Stimulated activated CD8-positive, alpha-beta memory T cell treated with anti-CD3 and anti-CD28 coated beads, Interleukin-7, amount 100 ng/mL, for 24 hours (primary cell): ENCODE data around the gene MS4A18.

Source experiments
- DNase-seq: peaks from one replicate; pipeline ENCODE4 v3.0.0-alpha.2; 2020; ENCODE audit warnings: low read depth

The MS4A18 gene

DNA sequence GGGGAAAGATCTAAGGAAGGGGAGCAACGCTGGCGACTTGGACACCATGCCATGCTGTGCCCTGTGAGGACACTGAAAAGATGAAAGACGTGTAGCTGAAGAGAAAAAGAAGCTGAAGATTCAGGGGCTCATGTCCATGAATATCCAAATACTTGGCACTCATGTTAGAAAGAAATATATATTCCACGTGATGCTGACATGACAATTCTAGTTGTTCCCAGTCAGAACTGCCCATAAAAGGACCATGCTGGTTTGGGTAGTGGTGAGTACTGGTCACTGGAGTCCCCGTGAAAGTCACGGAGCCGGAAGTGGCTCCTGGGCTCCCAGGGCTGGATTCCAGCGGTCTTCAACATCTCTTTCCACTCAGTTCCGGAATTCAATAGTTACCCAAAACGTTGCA is 42.0 kb downstream of the MS4A18 start:
- DNase-seq: no peak

- DNase-seq: no peak
Observed at GRCh38 chr11:60767388-60767811, 42.9 kb downstream of the MS4A18 start.

DNA sequence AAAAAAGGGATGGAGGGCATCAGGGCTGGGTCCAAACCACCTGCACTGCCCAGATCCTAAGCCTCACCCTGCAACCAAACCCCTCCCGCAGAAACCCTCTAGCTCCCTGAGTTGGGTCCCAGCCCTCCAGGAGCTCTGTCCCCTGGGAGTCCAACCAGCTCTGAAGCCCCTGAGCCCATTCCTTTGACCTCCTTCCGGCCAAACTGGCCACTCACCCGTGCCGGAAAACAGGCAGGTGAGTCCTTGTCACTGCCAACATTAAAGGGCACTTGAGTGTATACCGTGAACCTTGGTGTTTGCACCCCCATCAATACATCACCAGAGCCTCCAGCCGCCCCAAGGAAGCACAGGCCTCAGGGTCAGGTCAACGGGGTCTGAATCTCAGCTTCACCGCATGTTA is 43.7 kb downstream of the MS4A18 start:
- DNase-seq: no peak

- no peak for DNase-seq
Observed at GRCh38 chr11:60769273-60769672, 44.8 kb downstream of the MS4A18 start.

DNA sequence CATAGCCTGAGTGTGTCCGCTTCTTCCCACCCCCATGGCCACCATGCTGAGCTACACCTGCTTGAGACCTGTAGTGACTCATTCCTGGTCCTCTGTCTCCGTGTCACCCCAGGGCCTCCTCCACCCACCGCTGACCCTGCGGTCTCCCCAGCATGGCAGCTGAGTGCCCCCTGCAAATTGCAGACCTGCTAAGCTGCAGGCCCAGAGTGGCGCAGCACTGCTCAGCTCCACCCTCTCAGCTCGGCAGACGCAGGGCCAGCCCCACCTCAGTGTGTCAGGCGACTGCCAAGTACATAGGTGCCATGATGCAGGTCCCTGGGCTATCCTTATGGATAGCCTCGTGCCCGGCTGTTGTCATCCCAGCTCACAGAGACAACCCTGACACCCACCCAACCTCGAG is 45.3 kb downstream of the MS4A18 start:
- no peak for DNase-seq

DNA sequence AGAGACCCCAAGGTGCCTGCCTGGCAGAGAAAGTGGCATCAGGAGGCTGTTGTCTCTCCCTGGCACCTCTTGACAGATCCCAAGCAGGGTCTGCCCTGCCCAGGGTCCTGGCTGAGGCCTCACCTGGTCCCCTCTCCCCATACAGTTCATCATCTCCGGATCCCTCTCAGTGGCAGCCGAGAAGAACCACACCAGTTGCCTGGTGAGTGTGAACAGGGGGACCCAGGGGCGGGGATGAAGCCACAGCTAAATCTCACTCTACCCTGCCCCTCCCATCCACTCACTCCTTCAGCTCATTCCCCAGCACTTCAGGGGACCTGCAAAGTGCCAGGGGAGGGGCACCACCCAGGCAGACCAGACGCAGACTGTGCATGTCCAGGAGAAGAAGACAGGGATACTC is 46.6 kb downstream of the MS4A18 start:
- no peak for DNase-seq

- DNase-seq: no peak
Observed at GRCh38 chr11:60771879-60772525, 47.5 kb downstream of the MS4A18 start.

- DNase-seq: no peak
Observed at GRCh38 chr11:60772666-60773065, 48.1 kb downstream of the MS4A18 start.

DNA sequence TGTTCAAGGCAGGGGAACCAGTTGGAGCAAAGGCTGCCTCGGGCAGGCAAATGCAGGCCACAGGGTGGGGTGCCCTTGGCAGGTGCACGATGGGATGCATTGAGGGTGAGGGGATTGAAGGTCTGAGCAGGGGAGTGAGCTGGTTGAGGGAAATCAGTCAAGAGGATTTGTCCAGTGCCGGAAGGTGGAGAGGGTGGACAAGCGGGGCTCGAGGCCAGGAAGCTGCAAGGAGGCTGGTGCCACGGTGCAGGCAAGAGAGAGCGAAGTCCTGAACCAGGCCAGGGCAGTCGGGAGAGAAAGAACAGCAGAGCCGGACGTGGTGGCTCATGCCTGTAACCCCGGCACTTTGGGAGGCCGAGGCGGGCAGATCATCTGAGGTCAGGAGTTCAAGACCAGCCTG is 50.2 kb downstream of the MS4A18 start:
- DNase-seq: no peak

DNA sequence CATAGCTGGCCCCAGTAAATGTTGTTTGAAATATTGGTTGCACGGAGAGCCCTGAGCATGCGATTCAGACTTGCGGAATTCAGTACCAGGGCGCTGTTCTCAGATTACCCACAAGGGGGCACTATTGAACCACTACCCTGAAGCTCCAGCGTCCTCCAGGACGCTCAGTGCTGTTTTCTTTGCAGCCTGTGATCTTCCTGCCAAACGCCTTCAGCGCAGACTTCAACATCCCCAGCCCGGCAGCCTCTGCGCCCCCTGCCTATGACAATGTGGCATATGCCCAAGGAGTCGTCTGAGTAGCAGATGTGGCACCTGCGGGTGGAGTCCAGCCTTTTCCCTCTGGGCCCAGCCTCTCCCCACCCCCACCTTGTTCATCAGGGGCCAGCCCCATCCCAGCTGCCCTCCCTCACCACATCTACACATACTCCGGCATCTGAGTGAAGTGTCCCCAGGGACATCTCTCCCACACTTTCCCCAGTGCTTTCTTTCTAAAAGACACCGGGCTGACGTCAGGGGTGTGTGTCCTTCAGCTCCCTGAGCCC is 51.0 kb downstream of the MS4A18 start:
- peak; percentile 69 for DNase-seq

- DNase-seq: no peak
Observed at GRCh38 chr11:60776167-60776566, 51.6 kb downstream of the MS4A18 start.

DNA sequence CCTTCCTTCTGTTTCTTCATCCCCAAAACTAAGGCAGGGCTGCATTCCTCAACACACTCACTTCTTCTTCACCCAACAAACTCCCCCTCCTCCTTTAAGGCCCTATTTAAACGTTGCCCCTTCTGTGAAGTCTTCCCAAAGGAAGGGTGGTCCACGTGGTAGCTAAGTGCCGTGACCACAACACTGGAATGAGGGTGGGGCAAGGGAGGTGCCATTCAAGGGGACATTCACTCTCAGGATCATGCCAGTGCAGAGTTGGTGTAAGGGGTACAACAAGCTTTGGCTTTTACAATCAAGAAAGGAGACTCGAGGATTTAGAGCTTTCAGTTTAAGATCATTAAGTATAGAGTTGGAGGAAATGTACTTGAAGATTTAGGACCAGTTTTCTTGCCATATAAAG is 52.6 kb downstream of the MS4A18 start:
- DNase-seq: no peak

DNA sequence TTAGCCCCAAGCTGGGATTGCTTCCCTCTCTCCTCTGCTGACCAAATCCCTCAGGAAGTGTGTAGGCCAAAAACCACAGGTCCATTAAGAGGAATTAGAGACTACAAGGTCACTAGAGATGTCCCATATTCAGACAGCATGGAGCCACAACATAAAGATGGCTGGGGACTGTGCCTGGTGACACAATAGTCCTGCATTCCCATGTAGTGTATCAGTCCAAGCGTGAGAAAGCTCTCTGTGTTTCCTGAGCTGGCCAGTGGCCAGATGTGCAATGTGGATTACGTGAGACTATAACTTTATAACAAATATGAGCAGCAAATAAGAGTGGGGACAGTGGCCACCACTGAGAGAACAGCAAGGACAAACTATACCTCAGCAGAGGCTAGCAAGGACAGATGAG is 53.1 kb downstream of the MS4A18 start:
- DNase-seq: no peak

GRCh38 chr11:60780065-60780464 is 55.5 kb downstream of the MS4A18 start:
- DNase-seq: no peak

- no peak for DNase-seq
Observed at GRCh38 chr11:60780774-60781173, 56.3 kb downstream of the MS4A18 start.

- no peak for DNase-seq
Observed at GRCh38 chr11:60781286-60781980, 56.9 kb downstream of the MS4A18 start.

DNA sequence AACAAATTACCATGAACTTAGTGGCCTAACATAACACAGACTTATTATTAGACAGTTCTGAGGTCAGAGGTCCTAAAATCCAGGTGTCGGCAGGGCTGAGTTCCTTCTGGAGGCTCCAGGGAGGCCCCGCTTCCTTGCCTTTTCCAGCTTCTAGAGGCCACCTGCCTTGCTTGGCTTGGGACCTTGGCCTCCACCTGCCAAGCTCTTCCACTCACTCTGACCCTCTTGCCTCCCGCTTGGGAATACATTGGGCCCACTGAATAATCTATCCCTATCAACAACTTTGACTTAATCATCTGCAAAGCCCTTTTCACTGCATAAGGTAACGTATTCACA is 57.4 kb downstream of the MS4A18 start:
- no peak for DNase-seq

DNA sequence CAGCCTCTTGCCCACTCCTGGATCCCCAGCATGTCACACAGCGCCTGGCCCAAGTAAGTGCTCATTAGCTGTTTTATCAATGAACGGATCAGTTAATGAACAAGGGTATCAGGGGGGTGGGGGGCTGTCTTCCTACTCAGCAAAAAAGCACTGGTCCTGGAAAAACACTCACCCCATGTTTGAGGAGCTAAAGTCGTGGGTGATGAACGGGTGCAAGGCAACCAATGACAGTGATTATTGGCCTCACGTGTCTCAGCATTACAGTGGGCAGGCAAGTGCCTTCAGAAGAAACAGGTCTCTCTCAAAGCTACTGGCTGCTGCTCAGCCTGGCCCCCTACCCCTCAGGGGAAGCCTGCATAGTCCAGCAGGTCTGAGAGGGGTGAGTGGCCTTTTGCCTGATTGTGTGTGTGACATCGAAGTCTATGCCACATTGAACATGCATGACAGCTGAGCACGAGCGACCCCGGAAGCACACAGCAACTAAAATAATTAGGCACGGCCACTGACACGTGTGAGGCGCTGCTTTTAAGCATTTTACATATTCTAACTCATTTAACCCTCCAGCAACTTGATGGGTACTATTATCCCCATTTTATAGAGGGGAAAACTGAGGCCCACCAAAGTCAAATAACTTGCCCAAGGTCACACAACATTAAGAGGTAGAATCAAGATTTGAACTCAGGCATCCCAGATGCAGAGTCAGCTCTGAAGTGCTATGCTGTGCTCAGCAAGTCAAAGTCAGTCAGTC is 58.0 kb downstream of the MS4A18 start:
- DNase-seq: no peak

GRCh38 chr11:60783141-60783484 is 58.6 kb downstream of the MS4A18 start:
- no peak for DNase-seq

DNA sequence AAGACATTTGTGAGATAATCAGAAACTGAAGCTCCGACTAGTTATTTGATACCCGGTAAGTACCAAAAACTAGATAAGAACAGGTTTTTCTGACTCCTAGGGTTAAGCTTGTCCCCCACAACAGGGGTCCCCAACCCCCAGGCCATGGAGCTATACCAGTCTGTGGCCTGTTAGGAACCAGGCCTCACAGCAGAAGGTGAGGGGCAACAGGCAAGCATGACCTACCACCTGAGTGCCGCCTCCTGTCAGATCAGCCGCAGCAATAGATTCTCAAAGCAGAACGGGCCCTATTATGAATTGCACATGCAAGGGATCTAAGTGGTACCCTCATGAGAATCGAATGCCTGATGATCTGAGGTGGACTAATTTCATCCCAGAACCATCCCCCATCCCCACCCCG is 59.4 kb downstream of the MS4A18 start:
- no peak for DNase-seq

DNA sequence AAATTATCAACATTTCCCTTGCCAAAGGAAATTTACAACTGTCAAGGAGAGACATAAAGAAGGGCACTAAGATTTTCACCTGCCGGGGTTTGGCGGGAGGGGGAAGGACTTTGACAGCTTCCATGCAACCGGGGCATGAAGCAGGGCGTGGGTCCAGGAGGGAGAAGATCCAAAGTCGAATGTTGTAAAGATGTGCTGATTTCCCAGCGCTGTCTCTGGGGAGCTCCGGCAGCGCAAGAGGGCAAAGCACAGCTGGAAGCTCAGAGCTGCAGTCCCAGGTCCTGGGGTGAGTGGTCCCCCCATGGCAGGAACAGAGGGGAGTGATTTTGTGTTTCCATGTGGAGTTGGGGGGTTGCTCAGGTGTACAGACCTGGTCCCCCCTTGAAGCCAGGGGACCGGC is 60.6 kb downstream of the MS4A18 start, which contains the start of gene MS4A10:
Gene MS4A10 (plus strand): TSS at position 198 of the 400 bp plus-strand sequence. CDS start 5,003 bp downstream, outside the sequence.
- no peak for DNase-seq

GRCh38 chr11:60785806-60786361 is 61.4 kb downstream of the MS4A18 start:
- no peak for DNase-seq
